ENCODE results near the gene PCGF1.

The PCGF1 gene

DNA sequence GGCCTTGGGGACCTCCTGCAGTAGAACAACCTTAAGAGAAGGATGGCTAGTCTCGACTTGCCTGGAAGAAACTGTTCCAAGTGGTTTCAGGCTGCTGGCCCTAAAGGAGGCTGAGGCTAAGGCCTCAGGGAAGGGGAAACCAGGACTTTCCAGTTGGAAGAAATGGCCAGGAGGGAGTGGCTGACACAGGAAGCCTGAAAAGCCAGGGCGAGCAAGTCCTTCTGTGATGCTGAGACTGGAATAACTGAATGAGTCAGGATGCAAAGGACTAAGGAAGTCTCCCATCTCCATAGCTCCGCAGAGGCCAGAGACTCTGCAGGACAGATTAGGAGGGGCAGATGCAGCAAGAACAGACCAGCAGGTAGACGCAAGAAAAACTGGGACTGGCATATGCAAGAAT is 29.6 kb upstream of the PCGF1 start:
- no peak overlapping the region for H3K4me2 ChIP-seq (ENCODE audit: low read length)
- no peak overlapping the region for H3K9ac ChIP-seq
- no peak overlapping the region for H3K4me3 ChIP-seq (ENCODE audit: low read depth, low read length)
- no peak overlapping the region for H2AFZ ChIP-seq
- no peaks in the 10 kb centered on the region for H3K9me3 ChIP-seq (ENCODE audit: control insufficient read depth, low read length)
- H3K79me2 ChIP-seq, result no peaks in the 10 kb centered on the region
- H3K4me1 ChIP-seq, result no peaks in the 10 kb centered on the region
- H3K36me3 ChIP-seq (ENCODE audit: control insufficient read depth, insufficient read depth, low read length), result no peaks in the 10 kb centered on the region
- TF ChIP-seq CTCF (IDR thresholded peaks at IDR 0.05), result no peak
- H3K27me3 ChIP-seq (ENCODE audit: control insufficient read depth, insufficient read depth, low read length), result no peaks in the 10 kb centered on the region
- no peak overlapping the region for H3K27ac ChIP-seq

DNA sequence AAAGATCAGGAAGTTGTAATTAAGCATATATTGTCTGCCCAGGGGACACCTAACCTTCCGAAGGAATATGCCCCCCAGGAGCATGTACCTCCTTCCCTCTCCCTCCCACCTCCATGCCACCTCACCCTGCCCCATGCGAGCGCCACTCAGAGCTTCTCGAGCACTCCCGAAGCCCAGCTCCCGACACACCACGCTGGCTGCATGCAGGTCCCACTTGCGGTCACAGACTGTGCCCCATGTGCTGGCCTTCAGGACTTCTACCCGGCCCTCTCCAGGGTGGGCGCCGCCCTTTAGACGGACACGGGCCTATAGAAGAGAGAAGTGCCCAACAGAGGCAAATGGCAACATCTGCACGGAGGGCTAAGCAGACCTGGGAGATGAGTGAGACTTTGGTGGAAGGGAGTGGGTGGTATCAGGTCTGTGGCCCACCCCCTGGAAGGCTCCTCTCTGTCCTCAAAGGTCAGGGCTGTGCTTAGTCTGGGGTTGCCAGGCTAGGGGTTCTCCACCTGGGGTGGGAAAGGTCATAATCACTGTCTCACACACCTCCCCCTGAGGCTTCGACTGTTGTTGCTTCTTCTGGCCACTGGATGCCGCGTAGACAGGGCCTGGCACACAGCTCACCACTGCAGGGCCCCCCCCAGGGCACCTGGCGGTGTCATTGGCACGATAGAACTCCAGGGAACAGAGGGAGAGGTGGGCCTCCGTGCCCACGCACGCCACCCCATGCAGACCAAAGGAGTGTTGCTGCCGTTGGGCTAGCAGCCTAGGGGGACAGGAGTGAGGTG is 28.9 kb upstream of the PCGF1 start:
- H3K4me3 ChIP-seq (ENCODE audit: low read depth, low read length), result no peak overlapping the region
- H3K4me1 ChIP-seq, result no peaks in the 10 kb centered on the region
- H2AFZ ChIP-seq, result no peak overlapping the region
- H3K9ac ChIP-seq, result no peak overlapping the region
- no peak overlapping the region for H3K27ac ChIP-seq
- H3K27me3 ChIP-seq (ENCODE audit: control insufficient read depth, insufficient read depth, low read length), result no peaks in the 10 kb centered on the region
- H3K4me2 ChIP-seq (ENCODE audit: low read length), result no peak overlapping the region
- H3K79me2 ChIP-seq, result no peaks in the 10 kb centered on the region
- no peaks in the 10 kb centered on the region for H3K9me3 ChIP-seq (ENCODE audit: control insufficient read depth, low read length)
- no peak for TF ChIP-seq CTCF (IDR thresholded peaks at IDR 0.05)
- no peaks in the 10 kb centered on the region for H3K36me3 ChIP-seq (ENCODE audit: control insufficient read depth, insufficient read depth, low read length)

GRCh38 chr2:74535440-74535965 is 28.0 kb upstream of the PCGF1 start:
- Histone ChIP-seq H3K4me1 (no peaks in the 10 kb centered on the region), H3K36me3 (ENCODE audit: control insufficient read depth, insufficient read depth, low read length) (no peaks in the 10 kb centered on the region), H3K9ac (no peak overlapping the region), H3K4me3 (ENCODE audit: low read depth, low read length) (no peak overlapping the region), H2AFZ (no peak overlapping the region), H3K4me2 (ENCODE audit: low read length) (no peak overlapping the region), H3K79me2 (no peaks in the 10 kb centered on the region), H3K9me3 (ENCODE audit: control insufficient read depth, low read length) (no peaks in the 10 kb centered on the region), H3K27me3 (ENCODE audit: control insufficient read depth, insufficient read depth, low read length) (no peaks in the 10 kb centered on the region), H3K27ac (no peak overlapping the region)
- TF ChIP-seq CTCF (IDR thresholded peaks at IDR 0.05), result no peak

DNA sequence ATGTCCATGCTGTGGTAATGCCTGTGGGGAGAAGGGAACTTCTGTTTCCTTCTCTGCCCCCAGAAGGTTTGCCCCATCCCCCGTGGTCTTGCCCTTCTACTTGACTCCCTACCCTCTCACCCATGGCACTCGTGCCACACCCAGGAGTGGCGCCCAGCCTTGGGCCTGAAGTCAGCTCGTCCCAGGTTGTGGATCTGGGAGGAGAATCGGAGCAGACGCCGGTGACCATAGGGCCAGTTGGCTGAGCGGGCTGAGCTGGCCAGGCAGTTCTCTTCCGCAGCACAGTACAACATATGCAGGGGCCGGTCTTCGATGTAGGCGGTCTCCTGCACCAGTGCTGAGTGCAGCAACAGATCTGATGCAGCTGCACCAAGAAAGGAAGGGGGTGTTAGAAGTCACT is 26.9 kb upstream of the PCGF1 start:
- Histone ChIP-seq H3K79me2 (no peaks in the 10 kb centered on the region), H3K36me3 (ENCODE audit: control insufficient read depth, insufficient read depth, low read length) (no peaks in the 10 kb centered on the region), H3K27ac (no peak overlapping the region), H3K27me3 (ENCODE audit: control insufficient read depth, insufficient read depth, low read length) (no peaks in the 10 kb centered on the region), H3K4me3 (ENCODE audit: low read depth, low read length) (no peak overlapping the region), H2AFZ (no peak overlapping the region), H3K9ac (no peak overlapping the region), H3K4me1 (no peaks in the 10 kb centered on the region), H3K9me3 (ENCODE audit: control insufficient read depth, low read length) (no peaks in the 10 kb centered on the region), H3K4me2 (ENCODE audit: low read length) (no peak overlapping the region)
- no peak for TF ChIP-seq CTCF (IDR thresholded peaks at IDR 0.05)

GRCh38 chr2:74533464-74533863 is 26.0 kb upstream of the PCGF1 start:
- Histone ChIP-seq H3K4me2 (ENCODE audit: low read length) (no peak overlapping the region), H3K36me3 (ENCODE audit: control insufficient read depth, insufficient read depth, low read length) (no peaks in the 10 kb centered on the region), H3K27ac (no peak overlapping the region), H3K9ac (no peak overlapping the region), H3K27me3 (ENCODE audit: control insufficient read depth, insufficient read depth, low read length) (no peaks in the 10 kb centered on the region), H3K79me2 (peaks cover 6% of the 10 kb centered on the region), H3K4me1 (peaks cover 3% of the 10 kb centered on the region), H2AFZ (no peak overlapping the region), H3K4me3 (ENCODE audit: low read depth, low read length) (no peak overlapping the region), H3K9me3 (ENCODE audit: control insufficient read depth, low read length) (no peaks in the 10 kb centered on the region)
- TF ChIP-seq CTCF (IDR thresholded peaks at IDR 0.05), result no peak
